Measurements from ENCODE around the gene ENOPH1. TPM values are rescaled to one million over a fixed set of nuclear protein-coding genes. Genes with fewer than 3 reads are reported as not detected.
A peak's percentile ranks its signal among the peaks of the same experiment; 100 is the strongest.
"Not testable (repeated sequence)": the region's sequence is repeated elsewhere in the genome, so short reads cannot be mapped to it uniquely, and the experiment has no call there.

Gene ENOPH1
- polyA plus RNA-seq (ENCODE audit: insufficient read length) = 25.6 TPM

- peak; percentile 93 for DNase-seq (ENCODE audit: low read depth)
Measured at GRCh38 chr4:82430193-82430963, at the start of gene ENOPH1, which contains the start of gene HNRNPDL. TSS of gene ENOPH1 (plus strand) at chr4:82430590. CDS start at chr4:82430830, 240 bp downstream. TSS of gene HNRNPDL (minus strand) at chr4:82430462. CDS start at chr4:82429690, 772 bp downstream.

GRCh38 chr4:82380831-82381230 lies 49.6 kb upstream of the ENOPH1 start:
- DNase-seq (ENCODE audit: low read depth) = no peak

GRCh38 chr4:82381235-82381634 lies 49.2 kb upstream of the ENOPH1 start:
- DNase-seq (ENCODE audit: low read depth) = no peak

GRCh38 chr4:82381661-82382296 lies 48.6 kb upstream of the ENOPH1 start:
- DNase-seq (ENCODE audit: low read depth) = no peak

- no peak for DNase-seq (ENCODE audit: low read depth)
Measured at GRCh38 chr4:82382751-82383150, 47.6 kb upstream of the ENOPH1 start.

GRCh38 chr4:82386312-82386711 lies 44.1 kb upstream of the ENOPH1 start:
- not testable (repeated sequence) for DNase-seq (ENCODE audit: low read depth)

- no peak for DNase-seq (ENCODE audit: low read depth)
Measured at GRCh38 chr4:82388405-82388804, 42.0 kb upstream of the ENOPH1 start.

GRCh38 chr4:82390061-82390460 lies 40.3 kb upstream of the ENOPH1 start:
- not testable (repeated sequence) for DNase-seq (ENCODE audit: low read depth)

GRCh38 chr4:82394896-82395295 lies 35.5 kb upstream of the ENOPH1 start:
- no peak for DNase-seq (ENCODE audit: low read depth)

GRCh38 chr4:82397527-82397926 lies 32.9 kb upstream of the ENOPH1 start:
- DNase-seq (ENCODE audit: low read depth) = no peak

GRCh38 chr4:82398263-82398662 lies 32.1 kb upstream of the ENOPH1 start:
- no peak for DNase-seq (ENCODE audit: low read depth)

- no peak for DNase-seq (ENCODE audit: low read depth)
Measured at GRCh38 chr4:82401600-82401999, 28.8 kb upstream of the ENOPH1 start.

- no peak for DNase-seq (ENCODE audit: low read depth)
Measured at GRCh38 chr4:82402196-82402775, 28.1 kb upstream of the ENOPH1 start.

- DNase-seq (ENCODE audit: low read depth) = no peak
Measured at GRCh38 chr4:82403725-82404124, 26.7 kb upstream of the ENOPH1 start.

GRCh38 chr4:82415061-82415460 lies 15.3 kb upstream of the ENOPH1 start:
- not testable (repeated sequence) for DNase-seq (ENCODE audit: low read depth)

- no peak for DNase-seq (ENCODE audit: low read depth)
Measured at GRCh38 chr4:82415922-82416365, 14.4 kb upstream of the ENOPH1 start.

GRCh38 chr4:82419451-82419850 lies 10.9 kb upstream of the ENOPH1 start:
- no peak for DNase-seq (ENCODE audit: low read depth)

- DNase-seq (ENCODE audit: low read depth) = no peak
Measured at GRCh38 chr4:82421796-82422560, 8.4 kb upstream of the ENOPH1 start.

GRCh38 chr4:82422616-82423015 lies 7.8 kb upstream of the ENOPH1 start:
- DNase-seq (ENCODE audit: low read depth) = no peak

- DNase-seq (ENCODE audit: low read depth) = no peak
Measured at GRCh38 chr4:82423245-82424054, 6.9 kb upstream of the ENOPH1 start.

- no peak for DNase-seq (ENCODE audit: low read depth)
Measured at GRCh38 chr4:82425478-82425877, 4.9 kb upstream of the ENOPH1 start.
